HG03342 (cell line): Measurements from ENCODE around the gene AIFM2.
"Not testable (repeated sequence)": the region's sequence is repeated elsewhere in the genome, so short reads cannot be mapped to it uniquely, and the experiment has no call there.

Source experiments
- ATAC-seq: cut with Tn5 transposase; IDR thresholded peaks from one replicate; pipeline ENCODE4 v1.9.1; 2021; ENCODE audit warnings: mild to moderate bottlenecking, moderate library complexity; ENCODE audit not compliant: unreplicated experiment

The AIFM2 gene

DNA sequence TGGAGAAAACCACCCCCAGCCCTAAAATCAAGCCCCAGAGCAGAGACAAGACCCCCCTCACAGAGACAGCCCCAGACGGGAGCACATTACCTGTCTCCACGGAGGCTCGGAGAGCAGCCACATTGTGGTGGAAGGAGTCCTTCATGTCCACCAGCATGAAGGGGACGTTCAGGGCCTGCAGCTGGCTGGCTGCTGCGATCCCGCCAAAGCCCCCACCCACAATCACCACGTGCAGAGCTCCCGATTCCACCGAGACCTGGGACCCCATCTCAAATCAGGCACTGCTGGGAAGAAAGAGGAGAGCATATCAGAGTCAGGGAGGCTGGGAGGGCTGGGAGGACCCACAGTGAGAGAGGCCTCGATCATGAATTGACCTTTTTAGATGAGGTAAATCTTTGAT is 8.8 kb downstream of the AIFM2 start:
- ATAC-seq = no peak

DNA sequence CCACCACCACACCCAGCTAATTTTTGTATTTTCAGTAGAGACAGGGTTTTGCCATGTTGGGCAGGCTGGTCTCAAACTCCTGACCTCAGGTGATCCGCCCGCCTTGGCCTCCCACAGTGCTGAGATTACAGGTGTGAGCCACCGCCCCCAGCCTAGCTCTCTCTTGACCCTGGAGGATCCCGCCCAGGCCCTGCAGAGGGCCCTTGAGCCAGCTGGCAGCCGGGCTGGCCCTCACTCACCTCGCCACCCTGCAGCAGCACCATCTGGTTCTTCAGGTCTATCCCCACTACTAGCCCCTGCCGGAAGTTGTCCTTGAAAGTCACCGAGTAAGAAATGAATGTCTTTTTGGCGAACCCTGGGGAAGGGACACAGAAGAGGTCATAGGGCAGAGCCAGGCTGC is 9.5 kb downstream of the AIFM2 start:
- ATAC-seq = not testable (repeated sequence)

DNA sequence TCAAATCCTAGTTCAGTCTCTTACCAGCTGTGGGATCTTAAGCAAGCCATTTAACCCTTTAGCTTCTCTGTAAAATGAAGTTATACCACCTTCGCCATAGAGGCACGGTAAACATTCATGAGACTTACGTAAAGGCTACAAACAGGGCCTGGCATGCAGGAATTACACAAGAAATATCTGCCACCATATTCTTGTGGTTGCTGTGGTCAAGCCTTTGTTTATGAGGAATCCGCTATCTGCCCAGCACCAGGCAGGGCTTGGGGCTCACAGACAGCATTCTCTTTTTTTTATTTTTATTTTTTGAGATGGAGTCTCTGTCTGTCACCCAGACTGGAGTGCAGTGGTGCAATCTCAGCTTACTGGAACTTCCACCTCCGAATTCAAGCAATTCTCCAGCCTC is 9.9 kb downstream of the AIFM2 start:
- no peak for ATAC-seq

DNA sequence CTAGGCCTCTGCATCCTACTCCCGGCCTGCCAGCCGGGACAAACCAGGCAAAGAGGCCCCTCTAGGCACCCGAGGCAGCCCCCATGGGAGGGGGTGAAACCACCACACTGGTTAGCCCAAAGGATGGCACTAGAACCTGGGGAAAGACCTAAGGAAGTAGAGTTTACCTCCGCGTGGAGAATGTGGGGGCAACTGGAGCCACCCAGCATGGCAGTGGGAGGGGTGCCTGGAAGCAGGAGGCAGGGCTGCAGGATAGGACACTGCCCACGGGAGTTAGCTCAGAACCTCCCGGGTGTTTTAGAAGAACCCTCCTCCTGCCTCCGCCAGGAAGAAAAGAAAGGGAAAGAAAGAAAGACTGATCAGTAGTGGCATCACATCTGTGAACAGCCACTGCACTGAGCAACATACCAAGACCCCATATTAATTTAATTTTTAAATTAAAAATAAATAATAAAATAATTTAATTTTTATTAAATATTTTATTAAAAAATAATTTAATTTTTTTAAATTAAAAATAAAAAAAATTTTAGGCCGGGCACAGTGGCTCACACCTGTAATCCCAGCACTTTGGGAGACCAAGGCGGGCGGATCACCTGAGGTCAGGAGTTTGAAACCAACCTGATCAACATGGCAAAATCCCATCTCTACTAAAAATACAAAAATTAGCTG is 11.2 kb downstream of the AIFM2 start:
- ATAC-seq = no peak

DNA sequence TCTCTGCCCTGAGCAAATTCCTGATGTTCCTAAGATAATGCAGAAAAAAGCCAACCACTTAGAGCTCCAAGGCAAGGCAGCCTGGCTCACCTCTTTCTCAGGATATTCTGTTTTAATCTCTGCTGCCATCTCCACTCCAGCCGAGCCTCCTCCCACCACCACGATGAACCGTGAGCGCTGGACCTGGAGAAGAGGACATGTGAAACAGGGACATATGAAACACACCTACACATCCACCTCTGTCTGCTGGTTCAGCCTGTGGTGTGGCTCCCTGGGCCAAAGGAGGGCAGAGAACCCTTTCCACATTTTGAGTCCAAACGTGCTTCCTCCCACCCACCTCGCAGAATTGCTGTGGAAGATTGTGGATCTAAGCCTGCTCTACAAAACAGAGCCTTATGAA is 12.2 kb downstream of the AIFM2 start:
- ATAC-seq = no peak

DNA sequence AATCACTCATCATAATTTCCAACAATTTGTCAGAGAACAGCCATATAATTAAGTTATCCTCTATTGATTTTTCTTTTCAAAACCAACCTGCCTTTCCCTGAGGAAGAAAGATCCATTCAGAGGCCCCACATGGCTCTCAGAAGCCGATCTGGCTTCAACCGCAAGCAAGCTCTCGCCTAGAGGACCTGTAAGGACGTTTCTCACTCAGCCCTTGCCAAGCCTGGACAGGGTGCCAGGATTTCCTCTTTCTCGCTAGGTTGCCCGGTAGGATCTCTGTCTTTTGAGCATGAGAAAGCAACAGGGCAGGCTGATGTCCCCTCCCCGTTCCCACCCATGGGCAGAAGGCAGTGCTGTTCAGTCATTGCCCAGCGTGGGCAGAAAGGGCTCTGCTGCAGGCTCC is 13.0 kb downstream of the AIFM2 start:
- no peak for ATAC-seq

DNA sequence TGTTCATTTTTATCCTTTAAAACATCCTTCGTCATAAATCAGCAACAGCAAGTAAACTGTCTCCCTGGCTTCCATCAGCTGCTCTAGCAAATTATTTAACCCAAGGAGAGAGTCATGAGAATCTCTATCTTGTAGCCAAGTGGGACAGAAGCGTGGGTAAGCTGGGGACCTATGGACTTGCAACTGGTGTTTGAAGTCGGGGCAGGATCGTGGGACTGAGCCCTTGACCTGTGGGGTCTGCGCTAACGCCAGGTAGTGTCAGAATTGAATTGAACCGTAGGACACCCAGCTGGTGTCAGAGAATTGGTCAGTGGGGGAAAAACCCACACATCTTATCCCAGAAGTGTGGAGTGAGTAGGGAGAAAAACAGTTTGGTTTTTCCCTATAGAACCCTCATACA is 13.4 kb downstream of the AIFM2 start:
- no peak for ATAC-seq

DNA sequence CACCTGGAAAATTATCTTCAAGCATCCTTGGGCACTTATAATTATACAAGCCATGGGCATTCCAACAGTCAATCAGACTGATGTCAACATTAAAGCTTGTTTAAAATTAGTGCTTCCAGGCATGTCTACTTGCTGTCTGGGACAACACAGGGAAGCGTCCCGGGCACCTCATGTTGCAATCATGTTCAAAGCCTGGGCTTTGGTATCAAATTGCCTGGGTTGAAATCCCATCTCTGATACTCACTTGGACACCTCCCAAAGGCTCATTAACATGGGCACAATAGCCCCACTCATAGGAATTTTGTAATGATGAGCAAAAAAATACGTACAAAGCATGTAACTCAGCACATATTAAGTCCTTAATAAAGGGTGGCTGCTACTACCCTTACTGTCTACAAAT is 14.4 kb downstream of the AIFM2 start:
- ATAC-seq = no peak

DNA sequence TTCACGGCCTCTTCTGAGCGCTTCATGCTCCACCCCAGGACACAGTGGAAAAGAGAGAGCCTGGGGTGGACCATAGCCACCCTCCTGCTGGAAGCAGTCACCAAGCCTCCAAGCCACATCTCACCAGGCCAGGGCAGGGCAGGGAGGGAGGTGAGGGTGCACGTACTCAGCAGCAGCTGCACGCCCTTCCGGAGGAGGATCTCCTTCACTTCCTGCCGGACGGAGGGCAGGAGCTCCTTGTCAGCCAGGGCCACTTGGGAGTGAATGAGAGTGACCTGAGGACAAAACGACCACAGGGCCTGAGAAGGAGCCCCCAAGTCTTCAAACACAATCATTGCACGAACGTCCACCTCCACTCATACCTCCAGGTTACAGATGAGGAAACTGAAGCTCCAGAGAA is 15.0 kb downstream of the AIFM2 start:
- no peak for ATAC-seq

DNA sequence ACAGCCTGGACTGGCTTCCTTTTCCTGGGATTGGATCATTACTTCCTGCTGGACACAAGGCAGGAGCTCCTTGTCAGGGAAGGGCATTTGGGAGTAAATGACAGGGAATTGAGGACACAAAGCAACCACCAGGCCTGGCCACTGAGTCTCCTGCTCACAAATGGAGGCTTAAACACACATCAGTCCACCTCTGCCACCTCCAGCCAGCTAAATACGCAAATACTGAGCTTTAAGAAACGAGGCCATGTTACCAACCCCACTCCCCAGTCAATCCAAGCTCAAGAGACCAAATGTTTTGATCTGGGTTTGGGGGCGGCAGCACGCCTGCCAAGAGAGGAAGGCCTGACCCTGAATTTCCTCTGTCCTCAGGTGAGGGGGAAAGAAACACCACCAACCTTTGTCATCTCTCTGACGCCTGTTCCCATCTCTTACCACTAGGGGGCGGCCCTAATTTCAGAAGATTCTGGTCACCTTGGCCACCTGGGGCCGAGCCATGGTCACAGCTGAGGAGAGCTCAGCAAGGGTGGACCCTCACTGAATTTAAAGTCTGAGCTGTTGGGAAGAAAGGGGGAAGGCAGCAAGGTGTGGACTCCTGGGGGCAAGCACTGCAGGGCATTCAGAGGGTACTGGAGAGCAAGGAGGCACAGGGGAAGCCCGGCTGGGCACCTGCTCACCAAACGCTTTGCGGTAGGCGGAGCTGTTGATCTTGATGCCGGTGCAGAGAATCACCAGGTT is 16.5 kb downstream of the AIFM2 start:
- no peak for ATAC-seq

DNA sequence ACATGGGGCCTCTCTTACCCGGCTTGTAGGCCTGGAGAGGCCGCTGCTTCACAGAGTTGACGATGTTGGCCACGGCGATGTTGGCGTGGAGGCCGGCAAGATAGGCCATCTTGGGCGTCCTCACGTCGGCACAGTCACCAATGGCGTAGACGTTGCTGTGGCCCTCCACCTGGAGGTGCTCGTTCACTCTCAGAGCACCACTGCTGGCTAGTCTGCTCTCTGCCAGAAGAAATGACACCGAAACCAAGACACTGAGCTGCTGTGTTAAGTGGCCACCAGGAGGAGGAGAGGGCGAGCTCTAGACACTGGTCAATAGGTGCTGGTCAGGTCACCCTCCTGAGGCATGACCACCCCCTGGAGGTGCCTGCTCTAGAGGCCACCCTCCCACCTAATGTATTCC is 17.7 kb downstream of the AIFM2 start:
- no peak for ATAC-seq

DNA sequence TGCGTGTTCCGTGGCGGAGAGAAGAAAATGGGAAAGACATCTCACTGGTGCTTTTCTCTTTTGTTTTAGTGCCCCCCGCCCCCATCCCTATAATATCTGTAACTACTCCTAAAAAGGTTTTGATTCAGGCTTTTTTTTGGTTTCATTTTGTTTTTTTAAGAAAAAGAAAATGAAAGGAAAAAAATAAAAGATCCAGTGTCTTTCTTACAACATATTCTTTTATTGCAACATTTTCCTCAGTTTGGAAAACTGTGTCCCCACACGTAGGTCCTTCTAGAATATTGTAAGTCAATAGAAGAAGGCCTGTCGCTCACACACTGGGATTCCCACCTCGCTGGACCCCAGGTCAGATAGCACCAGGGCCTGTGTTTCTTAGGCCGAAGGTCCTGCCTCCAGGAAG is 20.6 kb downstream of the AIFM2 start:
- no peak for ATAC-seq

DNA sequence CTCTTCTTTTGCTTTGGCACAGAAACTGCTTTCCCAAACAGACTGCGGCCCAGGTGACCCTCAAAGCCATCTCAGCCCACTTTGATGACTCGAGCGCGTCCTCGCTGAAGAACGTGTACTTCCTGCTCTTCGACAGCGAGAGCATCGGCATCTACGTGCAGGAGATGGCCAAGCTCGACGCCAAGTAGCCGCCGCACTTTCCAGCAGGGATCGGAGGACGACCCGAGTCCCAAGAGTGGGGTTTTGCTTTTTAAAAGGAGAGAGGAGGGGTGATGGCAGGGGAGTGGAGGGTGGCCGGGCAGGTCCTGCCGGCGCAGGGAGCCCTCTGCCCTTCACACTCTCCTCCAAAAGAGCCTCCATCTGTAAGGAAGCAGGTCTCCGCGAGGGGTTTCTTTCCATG is 21.1 kb downstream of the AIFM2 start:
- no peak for ATAC-seq

DNA sequence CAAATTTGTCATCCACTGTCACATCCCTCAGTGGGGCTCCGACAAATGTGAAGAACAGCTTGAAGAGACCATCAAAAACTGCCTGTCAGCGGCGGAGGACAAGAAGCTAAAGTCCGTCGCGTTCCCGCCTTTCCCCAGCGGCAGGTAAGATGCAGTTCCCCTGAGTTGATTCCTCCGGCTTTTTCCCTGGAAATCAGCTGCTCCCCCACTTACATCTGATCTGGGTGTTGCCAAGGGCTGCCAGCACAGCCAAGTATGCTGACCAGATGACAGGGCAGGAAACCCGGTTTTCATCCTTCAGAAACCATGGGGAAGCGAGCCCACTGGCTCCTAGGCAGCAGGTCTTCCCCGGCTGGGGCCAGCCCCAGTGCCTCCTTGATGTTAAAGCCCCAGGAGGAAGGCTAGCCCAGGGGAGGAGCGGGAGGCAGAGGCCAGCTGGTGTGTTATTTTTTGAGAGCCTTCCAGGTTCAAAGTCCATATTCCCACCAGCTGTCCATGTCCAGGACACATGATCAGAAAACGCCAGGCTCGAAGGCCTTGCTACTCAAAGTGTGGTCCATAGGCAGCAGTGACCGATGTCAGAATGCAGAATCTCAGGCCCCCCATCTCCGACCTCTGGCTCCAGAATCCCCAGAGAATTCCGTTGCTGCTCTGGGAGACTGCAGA is 23.4 kb downstream of the AIFM2 start:
- no peak for ATAC-seq

DNA sequence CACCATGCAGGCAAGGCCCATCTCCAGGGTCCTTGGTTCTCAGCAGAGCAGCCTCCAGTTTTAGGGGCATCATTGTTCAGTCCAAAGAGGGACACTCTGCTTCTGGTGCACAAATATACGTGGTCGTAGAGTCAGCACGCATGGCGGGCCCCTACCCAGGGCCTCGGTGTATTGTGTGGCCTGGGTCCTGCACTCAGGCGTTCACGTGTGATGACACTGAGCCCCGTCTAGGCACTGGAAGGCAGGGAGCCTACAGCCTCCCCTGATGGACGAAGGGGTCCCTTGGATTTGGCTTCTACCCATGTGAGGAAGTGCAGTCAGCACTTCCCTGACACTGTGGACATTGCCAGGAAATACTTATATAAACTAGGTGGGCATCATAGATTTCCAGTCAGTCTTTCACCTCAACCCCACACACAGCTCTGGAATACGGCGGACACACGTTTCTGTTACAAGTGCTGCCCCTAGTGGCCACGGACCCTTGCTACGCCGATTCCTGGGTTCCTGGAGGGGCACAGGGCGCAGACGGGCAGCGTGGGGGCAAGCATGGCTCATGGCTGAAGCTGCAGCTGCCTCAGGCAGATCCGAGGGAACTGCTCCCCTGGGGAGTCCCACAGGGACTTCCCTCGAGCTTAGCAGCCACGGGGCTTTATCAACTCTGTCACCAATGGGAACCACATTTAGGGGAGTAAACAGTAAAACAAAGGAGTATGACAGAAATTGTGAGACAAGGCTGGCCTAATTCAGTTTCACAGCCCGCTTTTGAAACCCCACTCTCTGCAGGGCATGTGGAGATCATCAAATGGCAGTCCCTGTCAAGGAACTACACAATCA is 25.4 kb downstream of the AIFM2 start:
- no peak for ATAC-seq

DNA sequence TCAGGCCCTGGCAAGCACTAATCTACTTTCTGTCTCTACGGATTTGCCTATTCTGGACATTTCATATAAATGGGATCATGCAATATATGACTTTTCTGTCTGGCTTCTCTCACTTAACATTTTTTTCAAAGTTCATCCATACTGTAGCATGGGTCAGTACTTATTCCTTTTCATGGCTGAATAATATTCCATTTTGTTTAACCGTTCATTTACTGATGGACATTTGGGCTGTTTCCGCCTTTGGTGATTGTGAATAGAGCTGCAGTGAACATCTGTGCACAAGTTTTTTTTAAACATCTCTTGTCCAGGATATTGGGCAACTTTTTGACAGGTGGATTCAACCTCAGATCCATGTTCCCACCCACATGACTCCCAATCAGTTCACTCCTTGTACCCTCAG is 31.0 kb downstream of the AIFM2 start:
- no peak for ATAC-seq

DNA sequence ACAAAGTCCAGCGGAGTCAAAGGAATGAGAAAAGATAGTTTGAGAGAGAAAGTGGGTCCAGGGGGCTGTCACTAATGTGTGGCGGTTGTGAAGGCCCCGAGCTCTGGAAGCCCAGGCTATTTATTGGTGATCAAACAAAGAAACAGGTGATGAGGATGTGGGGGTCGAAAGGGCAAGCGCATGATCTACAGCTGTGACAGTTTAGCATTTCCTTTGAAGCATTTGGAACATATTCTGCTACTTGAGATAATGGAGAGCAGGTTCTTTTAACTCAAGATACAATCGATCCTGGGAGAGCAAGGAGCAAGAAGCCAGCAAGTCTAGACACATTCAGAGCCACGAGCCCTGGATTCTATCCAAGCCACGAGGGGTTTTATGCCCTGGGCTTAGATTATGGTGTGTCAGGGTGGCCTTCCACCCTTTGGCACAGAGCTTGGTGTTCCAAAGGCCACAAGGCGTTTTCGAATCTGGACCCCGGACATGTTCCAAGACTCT is 31.5 kb downstream of the AIFM2 start:
- not testable (repeated sequence) for ATAC-seq

DNA sequence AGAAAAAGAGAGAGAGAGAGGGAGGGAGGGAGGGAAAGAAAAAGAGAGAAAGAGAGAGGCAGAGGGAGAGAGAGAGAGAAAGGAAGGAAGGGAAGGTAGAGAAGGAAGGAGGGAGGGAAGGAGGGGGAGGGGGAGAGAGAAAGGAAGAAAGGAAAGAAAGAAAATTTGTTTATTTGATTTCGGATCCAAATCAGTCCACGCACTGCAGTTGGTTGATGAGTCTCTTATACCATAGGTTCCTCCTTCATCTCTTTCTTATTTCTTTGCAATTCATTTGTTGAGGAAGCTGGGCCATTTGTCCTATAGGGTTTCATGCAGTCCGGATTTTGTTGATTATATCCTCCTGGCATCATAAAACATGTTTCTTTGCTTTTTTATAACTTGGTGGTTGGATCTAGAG is 34.4 kb downstream of the AIFM2 start:
- ATAC-seq = no peak

DNA sequence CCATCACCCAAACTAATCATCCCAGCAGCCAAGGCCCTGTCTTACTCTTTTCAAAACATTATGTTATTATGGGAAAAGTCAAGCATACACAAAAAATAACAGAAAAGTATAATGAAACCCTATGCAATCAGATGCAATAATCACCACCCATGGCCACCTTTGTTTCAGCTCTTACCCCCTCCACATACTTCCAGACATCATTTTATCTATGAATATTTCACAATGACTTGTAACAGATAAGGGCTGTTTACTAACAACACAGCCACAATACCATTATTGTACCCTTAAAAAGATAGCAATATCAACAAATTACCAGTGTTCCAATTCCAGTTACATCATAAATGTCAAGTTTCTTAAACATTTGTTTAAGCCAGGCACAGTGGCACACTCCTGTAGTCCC is 35.2 kb downstream of the AIFM2 start:
- no peak for ATAC-seq

DNA sequence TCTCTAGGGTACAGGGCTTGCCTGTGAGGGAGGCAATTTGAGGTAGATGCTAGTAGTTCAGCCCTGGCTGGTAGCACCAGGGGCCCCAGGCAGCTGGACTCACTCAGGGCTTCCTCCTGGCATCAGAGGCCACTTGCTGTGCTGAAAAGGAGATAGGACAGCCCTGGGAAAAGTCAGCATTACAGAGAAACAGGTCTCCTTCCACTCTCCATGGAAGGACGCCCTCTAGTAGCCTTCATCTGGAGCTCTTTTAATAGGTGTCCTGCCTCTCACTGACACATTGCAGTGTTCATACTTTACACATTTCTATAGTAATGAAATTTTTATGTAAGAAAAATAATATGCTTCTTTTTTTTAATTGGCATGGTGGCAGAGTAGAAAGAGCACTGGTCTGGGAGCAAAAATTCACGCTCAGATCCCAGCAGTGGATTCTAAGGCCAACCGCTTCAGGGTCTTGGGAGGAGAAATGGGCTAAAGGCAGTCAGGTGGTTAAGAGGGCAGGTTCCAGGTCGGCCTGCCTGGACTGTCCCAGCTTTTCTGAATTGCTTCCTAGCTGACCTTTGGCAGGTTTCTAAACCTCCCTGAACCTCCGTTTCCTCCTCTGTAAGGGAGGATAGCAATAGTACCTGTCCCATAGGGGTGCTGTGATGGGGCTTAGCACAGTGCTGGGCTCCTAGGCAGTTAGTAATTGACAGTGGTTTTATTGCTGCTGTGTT is 35.8 kb downstream of the AIFM2 start:
- ATAC-seq = no peak
